ENCODE measurements around the gene STAB1. TPM values are rescaled to one million over a fixed set of nuclear protein-coding genes. Genes with fewer than 3 reads are reported as not detected.

The STAB1 gene
- total and polyA plus RNA-seq, 2 of the 13 experiments (the other 11 are each of a cell fraction or from before 2014, with no cell fraction given), result 0.09 to 0.34 TPM

GRCh38 chr3:52451237-52452083, 43.7 kb upstream of the STAB1 start (continued):
- 0 out of 2 replicates have a peak, but pooled peaks have one; percentile 26 for TF ChIP-seq TARDBP (CRISPR knock-in tag; IDR thresholded peaks at IDR 0.05)
- TF ChIP-seq CCDC6 (CRISPR knock-in tag; IDR thresholded peaks at IDR 0.05), result no peak
- TF ChIP-seq, protein P1, sequence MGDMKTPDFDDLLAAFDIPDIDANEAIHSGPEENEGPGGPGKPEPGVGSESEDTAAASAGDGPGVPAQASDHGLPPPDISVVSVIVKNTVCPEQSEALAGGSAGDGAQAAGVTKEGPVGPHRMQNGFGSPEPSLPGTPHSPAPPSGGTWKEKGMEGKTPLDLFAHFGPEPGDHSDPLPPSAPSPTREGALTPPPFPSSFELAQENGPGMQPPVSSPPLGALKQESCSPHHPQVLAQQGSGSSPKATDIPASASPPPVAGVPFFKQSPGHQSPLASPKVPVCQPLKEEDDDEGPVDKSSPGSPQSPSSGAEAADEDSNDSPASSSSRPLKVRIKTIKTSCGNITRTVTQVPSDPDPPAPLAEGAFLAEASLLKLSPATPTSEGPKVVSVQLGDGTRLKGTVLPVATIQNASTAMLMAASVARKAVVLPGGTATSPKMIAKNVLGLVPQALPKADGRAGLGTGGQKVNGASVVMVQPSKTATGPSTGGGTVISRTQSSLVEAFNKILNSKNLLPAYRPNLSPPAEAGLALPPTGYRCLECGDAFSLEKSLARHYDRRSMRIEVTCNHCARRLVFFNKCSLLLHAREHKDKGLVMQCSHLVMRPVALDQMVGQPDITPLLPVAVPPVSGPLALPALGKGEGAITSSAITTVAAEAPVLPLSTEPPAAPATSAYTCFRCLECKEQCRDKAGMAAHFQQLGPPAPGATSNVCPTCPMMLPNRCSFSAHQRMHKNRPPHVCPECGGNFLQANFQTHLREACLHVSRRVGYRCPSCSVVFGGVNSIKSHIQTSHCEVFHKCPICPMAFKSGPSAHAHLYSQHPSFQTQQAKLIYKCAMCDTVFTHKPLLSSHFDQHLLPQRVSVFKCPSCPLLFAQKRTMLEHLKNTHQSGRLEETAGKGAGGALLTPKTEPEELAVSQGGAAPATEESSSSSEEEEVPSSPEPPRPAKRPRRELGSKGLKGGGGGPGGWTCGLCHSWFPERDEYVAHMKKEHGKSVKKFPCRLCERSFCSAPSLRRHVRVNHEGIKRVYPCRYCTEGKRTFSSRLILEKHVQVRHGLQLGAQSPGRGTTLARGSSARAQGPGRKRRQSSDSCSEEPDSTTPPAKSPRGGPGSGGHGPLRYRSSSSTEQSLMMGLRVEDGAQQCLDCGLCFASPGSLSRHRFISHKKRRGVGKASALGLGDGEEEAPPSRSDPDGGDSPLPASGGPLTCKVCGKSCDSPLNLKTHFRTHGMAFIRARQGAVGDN (CRISPR knock-in tag; IDR thresholded peaks at IDR 0.05), result peak; percentile 75
- TF ChIP-seq ZNF207 (IDR thresholded peaks at IDR 0.05; ENCODE audit: borderline replicate concordance), result no peak
- TF ChIP-seq, protein P2, sequence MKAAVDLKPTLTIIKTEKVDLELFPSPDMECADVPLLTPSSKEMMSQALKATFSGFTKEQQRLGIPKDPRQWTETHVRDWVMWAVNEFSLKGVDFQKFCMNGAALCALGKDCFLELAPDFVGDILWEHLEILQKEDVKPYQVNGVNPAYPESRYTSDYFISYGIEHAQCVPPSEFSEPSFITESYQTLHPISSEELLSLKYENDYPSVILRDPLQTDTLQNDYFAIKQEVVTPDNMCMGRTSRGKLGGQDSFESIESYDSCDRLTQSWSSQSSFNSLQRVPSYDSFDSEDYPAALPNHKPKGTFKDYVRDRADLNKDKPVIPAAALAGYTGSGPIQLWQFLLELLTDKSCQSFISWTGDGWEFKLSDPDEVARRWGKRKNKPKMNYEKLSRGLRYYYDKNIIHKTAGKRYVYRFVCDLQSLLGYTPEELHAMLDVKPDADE (CRISPR knock-in tag; IDR thresholded peaks at IDR 0.05), result no peak
- no peak for TF ChIP-seq ZNF329 (CRISPR knock-in tag; IDR thresholded peaks at IDR 0.05; ENCODE audit: low read depth)
- no peak for TF ChIP-seq TSC22D2 (CRISPR knock-in tag; IDR thresholded peaks at IDR 0.05; ENCODE audit: borderline replicate concordance)
- no peak for TF ChIP-seq ZSCAN21 (CRISPR knock-in tag; IDR thresholded peaks at IDR 0.05; ENCODE audit: borderline replicate concordance)
- TF ChIP-seq, protein P3, sequence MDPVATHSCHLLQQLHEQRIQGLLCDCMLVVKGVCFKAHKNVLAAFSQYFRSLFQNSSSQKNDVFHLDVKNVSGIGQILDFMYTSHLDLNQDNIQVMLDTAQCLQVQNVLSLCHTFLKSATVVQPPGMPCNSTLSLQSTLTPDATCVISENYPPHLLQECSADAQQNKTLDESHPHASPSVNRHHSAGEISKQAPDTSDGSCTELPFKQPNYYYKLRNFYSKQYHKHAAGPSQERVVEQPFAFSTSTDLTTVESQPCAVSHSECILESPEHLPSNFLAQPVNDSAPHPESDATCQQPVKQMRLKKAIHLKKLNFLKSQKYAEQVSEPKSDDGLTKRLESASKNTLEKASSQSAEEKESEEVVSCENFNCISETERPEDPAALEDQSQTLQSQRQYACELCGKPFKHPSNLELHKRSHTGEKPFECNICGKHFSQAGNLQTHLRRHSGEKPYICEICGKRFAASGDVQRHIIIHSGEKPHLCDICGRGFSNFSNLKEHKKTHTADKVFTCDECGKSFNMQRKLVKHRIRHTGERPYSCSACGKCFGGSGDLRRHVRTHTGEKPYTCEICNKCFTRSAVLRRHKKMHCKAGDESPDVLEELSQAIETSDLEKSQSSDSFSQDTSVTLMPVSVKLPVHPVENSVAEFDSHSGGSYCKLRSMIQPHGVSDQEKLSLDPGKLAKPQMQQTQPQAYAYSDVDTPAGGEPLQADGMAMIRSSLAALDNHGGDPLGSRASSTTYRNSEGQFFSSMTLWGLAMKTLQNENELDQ (CRISPR knock-in tag; IDR thresholded peaks at IDR 0.05; ENCODE audit: borderline replicate concordance), result no peak
- peak; percentile 40; the same call in 1 of the 2 replicates for TF ChIP-seq SALL1 (CRISPR knock-in tag; IDR thresholded peaks at IDR 0.05)
- TF ChIP-seq MXD4 (CRISPR knock-in tag; IDR thresholded peaks at IDR 0.05), result no peak
- no peak for TF ChIP-seq ZMYM2 (CRISPR knock-in tag; IDR thresholded peaks at IDR 0.05)
- TF ChIP-seq MXI1 (IDR thresholded peaks at IDR 0.05; ENCODE audit: borderline replicate concordance, low read depth, low read length), result peak; percentile 22; the same call in 1 of the 3 replicates
- no peak for TF ChIP-seq SP2 (CRISPR knock-in tag; IDR thresholded peaks at IDR 0.05)
- no peak for TF ChIP-seq TEF (CRISPR knock-in tag; IDR thresholded peaks at IDR 0.05)
- 0 out of 2 replicates have a peak, but pooled peaks have one; percentile 61 for TF ChIP-seq ESRRA (CRISPR knock-in tag; IDR thresholded peaks at IDR 0.05; ENCODE audit: low read depth)
- TF ChIP-seq MZF1 (CRISPR knock-in tag; IDR thresholded peaks at IDR 0.05; ENCODE audit: borderline replicate concordance), result no peak
- no peak for TF ChIP-seq FOXP4 (CRISPR knock-in tag; IDR thresholded peaks at IDR 0.05)

Measured in HepG2 (cell line).